IMR-90 (cell line): ENCODE results near the gene PDXK. TPM values are rescaled to one million over a fixed set of nuclear protein-coding genes. Genes with fewer than 3 reads are reported as not detected.

Experiments used
- ATAC-seq: fragments of 200-7000 bp; cut with Tn5 transposase; 2 replicates; pipeline ENCODE4 v1.9.1; 2020; ENCODE audit warnings: low read depth, mild to moderate bottlenecking, moderate library complexity
- BruUV-seq: library from RNA; stranded (reverse); fragments of 400-500 nt; replicated peaks from 2 replicates; lab custom pipeline; 2021; lab: Mats Ljungman, UMichigan
- CTCF ChIA-PET: fragments of 300-600 bp; formaldehyde crosslinking; extraction: SDS; loops from one replicate; lab custom pipeline; 2021; ENCODE audit warnings: antibody characterized with exemption; lab: Yijun Ruan, JAX
- POLR2A ChIA-PET: fragments of 300-600 bp; sonication (Branson Sonifier 250); formaldehyde crosslinking; loops from one replicate; lab custom pipeline; 2022; ENCODE audit warnings: antibody characterized with exemption; ENCODE audit not compliant: unreplicated experiment; lab: Charles Lee
- DNase-seq: peaks from one replicate; pipeline ENCODE4 v3.0.0; 2013
- H2AFZ ChIP-seq: replicated peaks from 2 replicates; pipeline ENCODE3; 2013; ENCODE audit warnings: low read length, mild to moderate bottlenecking; ENCODE audit not compliant: poor library complexity
- H2AK5ac ChIP-seq: 2 replicates; pipeline ENCODE4 v1.6.1; 2013; ENCODE audit warnings: low read depth, low read length, inconsistent platforms
- H2AK9ac ChIP-seq: replicated peaks from 2 replicates; pipeline ENCODE3; 2013; ENCODE audit warnings: mild to moderate bottlenecking, low read depth, low read length, moderate library complexity; ENCODE audit not compliant: poor library complexity
- H2BK120ac ChIP-seq: 2 replicates; pipeline ENCODE4 v1.6.1; 2013; ENCODE audit warnings: low read depth, low read length, inconsistent platforms
- H2BK15ac ChIP-seq: 3 replicates; pipeline ENCODE4 v1.6.1; 2013; ENCODE audit warnings: low read depth, low read length, inconsistent platforms
- H2BK20ac ChIP-seq: 2 replicates; pipeline ENCODE4 v1.6.1; 2013; ENCODE audit warnings: low read depth, mild to moderate bottlenecking, inconsistent platforms, low read length, moderate library complexity
- H2BK5ac ChIP-seq: 2 replicates; pipeline ENCODE4 v1.6.1; 2013; ENCODE audit warnings: mild to moderate bottlenecking, low read depth, low read length, inconsistent platforms; ENCODE audit not compliant: poor library complexity, severe bottlenecking
- H3K14ac ChIP-seq: replicated peaks from 2 replicates; pipeline ENCODE4 v1.6.1; 2013; ENCODE audit warnings: low read depth, low read length, inconsistent platforms
- H3K18ac ChIP-seq: 2 replicates; pipeline ENCODE4 v1.6.1; 2013; ENCODE audit warnings: low read depth, low read length, control low read depth
- H3K23ac ChIP-seq: 2 replicates; pipeline ENCODE4 v1.6.1; 2013; ENCODE audit warnings: low read depth, low read length, inconsistent platforms
- H3K27ac ChIP-seq: 2 replicates; pipeline ENCODE4 v1.5.1; 2013; ENCODE audit warnings: mild to moderate bottlenecking, control low read depth, low read length; ENCODE audit not compliant: insufficient read depth
- H3K27me3 ChIP-seq: 2 replicates; pipeline ENCODE4 v1.6.1; 2013; ENCODE audit warnings: low read length; ENCODE audit not compliant: control insufficient read depth, insufficient read depth
- H3K36me3 ChIP-seq: 2 replicates; pipeline ENCODE4 v1.6.1; 2013; ENCODE audit warnings: low read length, mixed read lengths; ENCODE audit not compliant: control insufficient read depth, insufficient read depth
- H3K4ac ChIP-seq: 2 replicates; pipeline ENCODE4 v1.6.1; 2013; ENCODE audit warnings: low read depth, low read length, inconsistent platforms
- H3K4me1 ChIP-seq: 2 replicates; pipeline ENCODE4 v1.6.1; 2013; ENCODE audit warnings: low read length, mixed read lengths; ENCODE audit not compliant: control insufficient read depth, insufficient read depth
- H3K4me2 ChIP-seq: 2 replicates; pipeline ENCODE4 v1.6.1; 2013; ENCODE audit warnings: low read depth, mild to moderate bottlenecking, control low read depth, low read length, moderate library complexity
- H3K4me3 ChIP-seq: 2 replicates; pipeline ENCODE4 v1.5.1; 2013; ENCODE audit warnings: low read depth, mild to moderate bottlenecking, control low read depth, low read length, moderate library complexity; ENCODE audit not compliant: insufficient read depth
- H3K56ac ChIP-seq: 2 replicates; pipeline ENCODE4 v1.6.1; 2013; ENCODE audit warnings: low read length, inconsistent platforms; ENCODE audit not compliant: insufficient read depth; ENCODE audit errors: extremely low read depth
- H3K79me1 ChIP-seq, 2 experiments: 2 replicates each; pipeline ENCODE4 v1.6.1; 2013; ENCODE audit warnings: low read length in 2 of 2, inconsistent platforms in 1 of 2, low read depth in 1 of 2
- H3K9ac ChIP-seq: 2 replicates; pipeline ENCODE4 v1.6.1; 2013; ENCODE audit warnings: low read depth, low read length, control low read depth
- H3K9me1 ChIP-seq: 2 replicates; pipeline ENCODE4 v1.6.1; 2013; ENCODE audit warnings: low read length, inconsistent platforms; ENCODE audit not compliant: insufficient read depth
- H3K9me3 ChIP-seq: 2 replicates; pipeline ENCODE4 v1.6.1; 2013; ENCODE audit warnings: low read length; ENCODE audit not compliant: control insufficient read depth, insufficient read depth
- H4K20me1 ChIP-seq: 2 replicates; pipeline ENCODE4 v1.6.1; 2013; ENCODE audit warnings: low read length, inconsistent platforms; ENCODE audit not compliant: insufficient read depth
- H4K5ac ChIP-seq: 2 replicates; pipeline ENCODE4 v1.6.1; 2013; ENCODE audit warnings: mild to moderate bottlenecking, low read depth, low read length, control low read depth
- H4K8ac ChIP-seq, 2 experiments: 2 replicates each; pipeline ENCODE4 v1.6.1; 2013; ENCODE audit warnings: low read depth in 2 of 2, low read length in 2 of 2, control low read depth in 1 of 2, inconsistent platforms in 1 of 2
- H4K91ac ChIP-seq: 2 replicates; pipeline ENCODE4 v1.6.1; 2013; ENCODE audit warnings: low read depth, low read length, inconsistent platforms; ENCODE audit not compliant: insufficient read depth
- BHLHE40 ChIP-seq: fragments of 150-350 bp; IDR thresholded peaks from 2 replicates; pipeline ENCODE4 v1.6.1; 2016; ENCODE audit warnings: mild to moderate bottlenecking, low read depth, low read length
- CEBPB ChIP-seq: IDR thresholded peaks from 2 replicates; pipeline ENCODE4 v1.6.1; 2012; ENCODE audit warnings: low read depth, low read length, improper control_type of control experiment
- CHD1 ChIP-seq: IDR thresholded peaks from 2 replicates; pipeline ENCODE4 v1.6.1; 2012; ENCODE audit warnings: low read depth, low read length, improper control_type of control experiment
- FOS ChIP-seq: fragments of 150-350 bp; IDR thresholded peaks from 2 replicates; pipeline ENCODE4 v1.6.1; 2016; ENCODE audit warnings: low read depth, low read length
- MAFK ChIP-seq: IDR thresholded peaks from 2 replicates; pipeline ENCODE4 v1.6.1; 2012; ENCODE audit warnings: low read depth, low read length, improper control_type of control experiment
- MAZ ChIP-seq: IDR thresholded peaks from 2 replicates; pipeline ENCODE4 v1.6.1; 2012; ENCODE audit warnings: low read depth, mild to moderate bottlenecking, low read length, improper control_type of control experiment, moderate library complexity, borderline replicate concordance
- MXI1 ChIP-seq: IDR thresholded peaks from 2 replicates; pipeline ENCODE4 v1.6.1; 2012; ENCODE audit warnings: low read depth, mild to moderate bottlenecking, low read length, moderate library complexity, borderline replicate concordance
- POLR2A ChIP-seq: IDR thresholded peaks from 2 replicates; pipeline ENCODE4 v1.6.1; 2012; ENCODE audit warnings: mild to moderate bottlenecking, low read depth, low read length
- RAD21 ChIP-seq: IDR thresholded peaks from 2 replicates; pipeline ENCODE4 v1.6.1; 2012; ENCODE audit warnings: low read length, improper control_type of control experiment
- RCOR1 ChIP-seq: IDR thresholded peaks from 2 replicates; pipeline ENCODE4 v1.6.1; 2012; ENCODE audit warnings: mild to moderate bottlenecking, low read length, improper control_type of control experiment; ENCODE audit not compliant: insufficient replicate concordance
- RFX5 ChIP-seq: IDR thresholded peaks from 2 replicates; pipeline ENCODE4 v1.8.0; 2012; ENCODE audit warnings: low read depth, mild to moderate bottlenecking, low read length, moderate library complexity
- SMC3 ChIP-seq: fragments of 150-350 bp; IDR thresholded peaks from 2 replicates; pipeline ENCODE4 v1.6.1; 2016; ENCODE audit warnings: low read depth, mild to moderate bottlenecking, antibody characterized with exemption, low read length, moderate library complexity
- USF2 ChIP-seq: fragments of 150-350 bp; IDR thresholded peaks from 2 replicates; pipeline ENCODE4 v1.6.1; 2017; ENCODE audit warnings: mild to moderate bottlenecking, antibody characterized with exemption, low read length, low read depth
- WGBS, 2 experiments: methylation state at CpG; one replicate each; pipeline versions ENCODE4 v1.1.5 to v1.1.7; 2013; ENCODE audit warnings: missing lambda C conversion rate in 2 of 2; ENCODE audit not compliant: insufficient read length in 1 of 2; ENCODE audit errors: extremely low coverage in 2 of 2; 5-methylcytosine and 5-hydroxymethylcytosine counted together
- dilution Hi-C: fragments of 300-500 bp; cut with HindIII; formaldehyde crosslinking; loops from one replicate; pipeline ENCODE4 v1.14.3; 2018; ENCODE audit warnings: low sequenced_read_pairs; ENCODE audit not compliant: unreplicated experiment
- in situ Hi-C: fragments of 300-500 bp; cut with MboI; formaldehyde crosslinking; loops from 3 replicates; pipeline ENCODE4 v1.14.3; 2019; ENCODE audit warnings: low sequenced_read_pairs, inconsistent platforms, mixed read lengths
- intact Hi-C: fragments of 100-400 bp; cut with micrococcal nuclease; formaldehyde crosslinking; loops from 2 replicates; pipeline ENCODE4 v1.10.0; 2022
- polyA plus RNA-seq, 3 experiments: library from polyadenylated mRNA; depleted of rRNA; stranded (reverse); fragments of >200 nt; gene quantifications; 2 replicates each; pipeline ENCODE4 v1.2.3, GENCODE V29; 2012; ENCODE audit warnings: low replicate concordance in 1 of 3
- total RNA-seq: library from RNA; depleted of rRNA; stranded (reverse); fragments of >200 nt; gene quantifications from 2 replicates; pipeline ENCODE4 v1.2.3, GENCODE V29; 2012
- TF ChIP-seq, protein P1 (sequence below): conservative IDR thresholded peaks from 2 replicates; pipeline ENCODE4 v1.5.1; 2012; ENCODE audit warnings: mild to moderate bottlenecking, low read depth, low read length, improper control_type of control experiment
- TF ChIP-seq, protein P2 (sequence below): fragments of 150-350 bp; IDR thresholded peaks from 2 replicates; pipeline ENCODE4 v1.6.1; 2016; ENCODE audit warnings: low read depth, mild to moderate bottlenecking, low read length, moderate library complexity, borderline replicate concordance

PDXK gene
- total and polyA plus RNA-seq, 2 of the 4 experiments (the other 2 are of a cell fraction) = 155 to 312 TPM

- DNase-seq = no peak
- Histone ChIP-seq H3K18ac (no peak overlapping the region), H3K14ac (no peak overlapping the region), H2AFZ (no peak overlapping the region), H4K20me1 (no peaks in the 10 kb centered on the region), H3K27me3 (no peaks in the 10 kb centered on the region), H3K9me3 (no peaks in the 10 kb centered on the region), H3K4me2 (no peak overlapping the region), H4K5ac (no peak overlapping the region), H3K79me1 (0 out of 4 replicates have a peak, but pooled peaks cover 0 to 3% of the 10 kb centered on the region in 2 experiments), H3K56ac (no peak overlapping the region), H3K9ac (no peak overlapping the region), H3K27ac (no peak overlapping the region), H2BK5ac (no peak overlapping the region), H3K4ac (no peak overlapping the region), H2AK5ac (no peak overlapping the region), H3K4me1 (no peaks in the 10 kb centered on the region), H2BK15ac (no peak overlapping the region), H3K23ac (no peak overlapping the region), H2BK120ac (no peak overlapping the region), H3K36me3 (peaks cover 68% of the 10 kb centered on the region), H2AK9ac (peak overlapping the region; percentile 65), H4K91ac (no peak overlapping the region), H3K9me1 (no peaks in the 10 kb centered on the region; the same call in 1 of the 2 replicates), H3K4me3 (no peak overlapping the region), H4K8ac (no peak overlapping the region), H2BK20ac (no peak overlapping the region)
- dilution Hi-C loops = no loop called here
- in situ Hi-C loops = no loop called here
- no TSS peak for BruUV-seq
- no peak for ATAC-seq
- POLR2A ChIA-PET = no interaction called here
- intact Hi-C loops = no loop called here
- CTCF ChIA-PET = no interaction called here
- 90% methylated on average over 17 of the region's 27 CpGs; no CpG with 5 or more reads in 1 of the 2 experiments for WGBS, 2 experiments
- TF ChIP-seq USF2 (no peak), MAZ (no peak), RAD21 (no peak), FOS (no peak), POLR2A (no peak), SMC3 (no peak), MXI1 (no peak), RFX5 (no peak), CHD1 (no peak), CEBPB (no peak), BHLHE40 (no peak), MAFK (no peak), RCOR1 (no peak)
- TF ChIP-seq, protein P1, sequence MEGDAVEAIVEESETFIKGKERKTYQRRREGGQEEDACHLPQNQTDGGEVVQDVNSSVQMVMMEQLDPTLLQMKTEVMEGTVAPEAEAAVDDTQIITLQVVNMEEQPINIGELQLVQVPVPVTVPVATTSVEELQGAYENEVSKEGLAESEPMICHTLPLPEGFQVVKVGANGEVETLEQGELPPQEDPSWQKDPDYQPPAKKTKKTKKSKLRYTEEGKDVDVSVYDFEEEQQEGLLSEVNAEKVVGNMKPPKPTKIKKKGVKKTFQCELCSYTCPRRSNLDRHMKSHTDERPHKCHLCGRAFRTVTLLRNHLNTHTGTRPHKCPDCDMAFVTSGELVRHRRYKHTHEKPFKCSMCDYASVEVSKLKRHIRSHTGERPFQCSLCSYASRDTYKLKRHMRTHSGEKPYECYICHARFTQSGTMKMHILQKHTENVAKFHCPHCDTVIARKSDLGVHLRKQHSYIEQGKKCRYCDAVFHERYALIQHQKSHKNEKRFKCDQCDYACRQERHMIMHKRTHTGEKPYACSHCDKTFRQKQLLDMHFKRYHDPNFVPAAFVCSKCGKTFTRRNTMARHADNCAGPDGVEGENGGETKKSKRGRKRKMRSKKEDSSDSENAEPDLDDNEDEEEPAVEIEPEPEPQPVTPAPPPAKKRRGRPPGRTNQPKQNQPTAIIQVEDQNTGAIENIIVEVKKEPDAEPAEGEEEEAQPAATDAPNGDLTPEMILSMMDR = no peak
- TF ChIP-seq, protein P2, sequence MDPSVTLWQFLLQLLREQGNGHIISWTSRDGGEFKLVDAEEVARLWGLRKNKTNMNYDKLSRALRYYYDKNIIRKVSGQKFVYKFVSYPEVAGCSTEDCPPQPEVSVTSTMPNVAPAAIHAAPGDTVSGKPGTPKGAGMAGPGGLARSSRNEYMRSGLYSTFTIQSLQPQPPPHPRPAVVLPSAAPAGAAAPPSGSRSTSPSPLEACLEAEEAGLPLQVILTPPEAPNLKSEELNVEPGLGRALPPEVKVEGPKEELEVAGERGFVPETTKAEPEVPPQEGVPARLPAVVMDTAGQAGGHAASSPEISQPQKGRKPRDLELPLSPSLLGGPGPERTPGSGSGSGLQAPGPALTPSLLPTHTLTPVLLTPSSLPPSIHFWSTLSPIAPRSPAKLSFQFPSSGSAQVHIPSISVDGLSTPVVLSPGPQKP = no peak
These were observed 31.1 kb upstream of the PDXK start for GRCh38 chr21:43687566-43688399.
